Stimulated activated CD8-positive, alpha-beta memory T cell treated with anti-CD3 and anti-CD28 coated beads, Interleukin-4, amount 100 ng/mL, for 1 hour (primary cell): Measurements from ENCODE around the gene B3GAT2.

ENCODE experiments used
- DNase-seq, 2 donors: peaks; one replicate each; pipeline ENCODE4 v3.0.0-alpha.2; 2020; ENCODE audit warnings: low read depth in 2 of 2, low spot score in 1 of 2

B3GAT2 gene

DNA sequence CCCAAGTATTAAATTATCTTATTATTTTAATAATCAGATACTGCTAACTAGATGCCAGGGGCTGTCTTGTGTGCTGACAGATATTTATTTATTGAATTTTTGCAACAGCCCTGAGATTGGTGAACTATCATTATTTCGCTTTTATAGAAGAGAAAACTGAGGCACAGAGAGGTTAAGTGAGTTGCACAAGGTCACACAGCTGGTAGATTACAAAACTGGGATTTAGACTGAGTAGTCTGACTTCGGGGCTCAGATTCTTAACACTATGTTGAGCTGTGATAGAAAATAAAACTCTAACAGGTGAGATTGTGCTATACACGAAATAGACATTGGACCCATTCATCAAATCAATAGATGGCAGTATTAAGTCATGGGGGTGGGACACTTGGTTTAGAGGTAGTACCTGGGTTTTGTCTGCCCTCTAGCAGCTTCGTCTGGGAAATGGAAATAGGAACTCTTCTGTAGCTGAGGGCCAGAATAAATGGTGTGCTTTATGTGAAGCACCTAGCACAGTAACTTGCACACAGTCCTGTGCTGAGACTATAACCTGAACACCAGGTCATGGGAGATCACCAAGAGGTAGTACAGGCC, 113.4 kb downstream of the B3GAT2 start:
- no peak for DNase-seq

DNA sequence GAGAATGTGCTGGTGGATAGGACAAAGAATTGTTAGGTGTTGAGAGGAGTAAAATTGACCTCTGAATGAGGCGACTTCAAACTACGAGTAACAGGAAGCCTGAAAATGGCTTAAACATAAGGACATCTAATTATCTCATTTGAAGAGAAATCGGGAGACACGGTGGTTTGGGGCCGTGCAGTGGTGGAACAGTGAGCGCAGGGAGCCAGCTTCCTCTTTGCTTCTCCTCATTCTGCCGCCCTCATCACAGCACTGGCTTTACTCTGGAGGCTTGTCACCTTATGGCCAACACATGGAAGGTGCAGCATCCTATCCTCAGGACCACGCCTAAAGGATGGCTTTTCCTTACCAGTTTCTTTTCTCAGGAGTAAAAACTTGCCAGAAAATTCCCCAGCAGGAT, 114.3 kb downstream of the B3GAT2 start:
- DNase-seq = no peak

DNA sequence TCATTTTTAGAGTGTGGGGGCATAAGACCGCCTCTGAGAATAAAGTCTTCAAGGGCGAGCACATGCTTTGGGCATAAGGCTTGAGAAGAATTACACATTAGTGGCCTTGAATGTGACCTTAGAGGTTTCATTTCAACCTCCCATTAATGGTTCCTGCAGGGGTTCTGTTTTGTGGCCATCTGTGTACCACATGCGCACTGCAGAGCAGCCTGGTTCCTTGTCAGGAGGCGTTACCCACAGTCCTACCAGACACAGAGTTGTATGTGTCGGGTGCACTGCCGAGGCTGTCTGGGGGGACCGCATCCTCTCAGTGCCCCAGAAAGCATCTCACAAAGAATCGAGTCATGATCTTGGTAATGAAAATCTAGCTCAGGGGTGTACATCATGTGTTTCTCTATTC, 115.7 kb downstream of the B3GAT2 start:
- no peak for DNase-seq

DNA sequence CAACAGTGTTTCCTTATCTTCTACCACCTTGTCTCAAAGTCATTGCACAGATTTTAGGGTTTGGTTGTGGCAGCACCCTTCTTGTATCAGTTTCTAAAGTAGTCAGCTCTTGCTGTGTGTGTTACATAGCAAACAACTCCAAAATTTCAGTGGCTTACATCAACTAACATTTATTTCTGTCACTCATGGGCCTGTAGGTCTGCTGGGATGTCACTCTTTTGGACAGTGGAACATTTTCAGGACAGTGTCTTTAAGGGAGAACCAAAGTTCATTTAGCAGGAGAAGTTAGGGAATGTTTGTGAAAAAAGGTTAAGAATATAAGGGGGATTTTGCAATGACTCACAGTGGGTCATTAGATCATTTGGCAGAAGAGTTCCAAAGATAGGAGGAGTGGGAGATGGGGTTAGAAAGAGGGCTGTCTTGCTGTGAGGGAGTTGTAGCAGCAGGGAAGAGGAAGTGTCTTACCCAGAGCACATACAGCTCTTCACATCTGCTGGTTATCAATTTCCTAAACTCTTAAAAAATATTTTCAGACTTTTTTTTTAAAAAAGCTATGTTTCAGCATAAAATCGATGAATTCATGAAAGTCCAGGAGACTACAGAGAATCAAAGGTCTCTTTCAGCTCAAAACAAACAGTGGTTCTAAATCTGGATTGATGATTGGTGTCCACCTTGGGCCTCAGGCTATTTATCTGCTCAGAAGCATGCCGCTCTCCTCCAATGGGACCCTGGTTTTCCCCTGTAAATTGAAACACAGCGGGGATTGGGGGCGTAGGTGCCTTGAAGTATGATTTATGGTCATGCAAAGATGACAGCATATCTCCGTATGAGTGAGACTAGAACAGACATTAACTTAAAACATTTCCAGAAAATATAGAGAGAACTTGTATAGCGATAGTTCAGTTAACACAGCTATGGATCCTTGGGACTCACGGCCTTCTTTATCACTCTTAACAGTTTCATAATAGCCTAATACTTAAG, 117.3 kb downstream of the B3GAT2 start:
- DNase-seq = no peak

DNA sequence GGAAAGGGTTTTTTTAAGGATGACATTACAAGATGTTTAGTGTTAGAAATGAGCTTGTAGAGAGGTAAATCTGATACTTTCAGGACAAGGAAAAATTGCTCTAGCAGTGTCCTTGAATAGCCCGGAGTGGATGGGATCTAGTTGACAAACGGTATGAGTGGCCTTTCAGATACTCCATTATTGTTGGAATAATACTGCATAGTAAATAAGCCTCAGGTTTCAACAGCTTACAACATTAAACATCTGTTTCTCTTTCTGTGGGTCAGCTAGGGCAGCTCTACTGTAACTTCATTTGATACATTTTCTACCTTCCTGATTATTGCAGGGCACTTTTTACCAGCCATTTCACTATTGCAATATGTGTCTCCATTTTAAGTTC, 118.0 kb downstream of the B3GAT2 start:
- no peak for DNase-seq

DNA sequence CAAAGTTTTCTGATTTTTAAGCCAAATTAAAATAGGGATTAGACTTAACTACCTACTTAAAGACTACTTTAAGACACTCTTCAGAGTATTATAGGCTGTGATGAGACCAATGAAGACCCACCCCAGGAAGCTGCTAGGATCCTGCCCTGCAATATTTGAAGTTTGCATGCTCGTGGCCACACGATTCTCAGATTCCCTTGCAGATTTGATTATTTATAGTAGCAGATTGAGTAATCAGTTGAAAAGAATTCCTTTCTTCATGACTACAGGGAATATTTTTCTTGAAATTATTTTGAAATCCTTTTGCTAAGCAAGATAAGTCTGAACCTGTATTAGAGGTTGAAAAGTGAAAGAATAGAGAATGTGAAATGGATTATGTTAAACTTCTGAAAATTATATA, 122.3 kb downstream of the B3GAT2 start:
- DNase-seq = no peak

DNA sequence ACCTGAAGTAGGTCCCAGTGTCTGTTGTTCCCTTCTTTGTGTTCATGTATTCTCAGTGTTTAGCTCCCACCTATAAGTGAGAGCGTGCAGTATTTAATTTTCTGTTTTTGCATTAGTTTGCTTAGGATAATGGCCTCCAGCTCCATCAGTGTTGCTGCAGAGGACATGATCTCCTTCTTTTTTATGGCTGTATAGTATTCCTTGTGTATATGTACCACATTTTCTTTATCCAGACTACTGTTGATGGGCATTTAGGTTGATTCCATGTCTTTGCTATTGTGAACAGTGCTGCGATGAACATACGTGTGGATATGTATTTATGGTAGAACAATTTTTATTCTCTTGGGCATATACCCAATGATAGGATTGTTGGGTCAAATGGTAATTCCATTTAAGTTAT, 125.4 kb downstream of the B3GAT2 start:
- no peak for DNase-seq

DNA sequence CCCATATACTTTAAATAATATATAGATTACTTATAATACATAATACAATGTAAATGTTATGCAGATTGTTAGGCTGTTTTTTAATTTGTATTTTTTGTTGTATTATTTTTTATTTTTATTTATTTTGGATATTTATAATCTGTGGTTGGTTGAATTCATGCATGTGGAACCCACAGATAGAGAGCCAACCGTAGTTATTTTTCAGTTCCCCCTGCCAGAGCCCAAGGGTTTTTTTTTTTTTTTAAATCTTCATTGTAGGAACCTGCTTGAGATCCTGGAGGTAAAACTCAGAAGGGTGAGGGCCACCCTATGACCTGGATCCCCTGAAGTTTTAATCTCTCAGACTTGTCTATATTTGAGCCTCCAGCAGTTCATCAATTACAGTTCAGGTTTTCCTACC, 133.2 kb downstream of the B3GAT2 start:
- no peak for DNase-seq

DNA sequence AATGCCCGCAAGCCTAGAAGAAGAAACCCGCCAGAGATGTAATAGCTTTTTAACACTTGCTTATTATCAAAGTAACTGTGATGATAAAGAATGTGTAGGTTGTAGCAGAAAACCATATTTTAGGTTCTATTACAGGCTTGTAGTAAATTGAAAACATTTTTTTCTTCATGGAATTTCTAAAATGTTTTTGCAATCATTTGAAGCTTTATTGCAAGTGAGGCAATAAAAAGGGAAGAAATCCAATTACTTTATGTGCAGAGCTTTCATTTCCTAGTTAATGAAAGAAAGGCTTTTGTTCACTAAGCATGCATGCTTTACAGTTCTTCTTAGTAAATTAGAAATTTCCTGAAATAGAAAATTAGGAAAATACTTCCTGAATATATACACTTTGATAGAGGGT, 135.1 kb downstream of the B3GAT2 start:
- DNase-seq = no peak

DNA sequence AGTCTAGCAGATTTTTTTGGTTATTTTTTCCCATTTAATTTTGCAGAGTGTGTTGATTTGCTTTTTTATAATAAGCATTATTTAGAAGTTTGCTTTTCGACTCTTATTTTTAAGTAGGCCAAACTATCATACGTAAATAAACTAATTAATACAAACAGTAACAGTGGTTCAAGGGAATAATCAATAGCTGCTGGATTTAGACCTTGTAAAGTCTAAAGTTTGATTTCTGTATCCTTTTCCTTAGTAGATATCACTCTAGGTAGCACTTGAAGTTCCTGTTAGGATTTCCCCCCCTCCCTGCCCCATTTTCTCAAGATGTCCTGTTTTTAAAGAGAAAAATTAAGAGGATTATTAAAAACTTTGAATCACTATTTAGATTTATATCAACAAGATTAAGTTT, 136.1 kb downstream of the B3GAT2 start:
- DNase-seq = no peak

DNA sequence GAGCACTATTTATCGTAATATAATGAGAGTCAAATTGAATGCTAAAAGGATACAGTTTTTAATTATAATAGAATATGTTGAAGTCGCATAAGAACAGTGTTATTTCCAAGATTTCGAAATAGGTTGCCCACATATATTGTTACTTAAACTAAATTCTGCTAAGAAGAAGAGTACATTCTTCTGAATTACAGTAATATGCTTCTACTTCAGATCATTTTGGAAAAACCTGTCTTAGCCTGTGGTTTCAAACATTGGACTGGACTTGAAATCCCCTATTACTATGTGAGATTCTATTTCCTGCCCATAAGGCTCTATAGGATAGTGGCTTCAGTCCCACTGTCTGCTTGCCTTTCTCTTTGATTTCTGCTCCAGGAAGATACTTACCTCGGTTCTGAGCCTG, 137.2 kb downstream of the B3GAT2 start:
- no peak for DNase-seq

DNA sequence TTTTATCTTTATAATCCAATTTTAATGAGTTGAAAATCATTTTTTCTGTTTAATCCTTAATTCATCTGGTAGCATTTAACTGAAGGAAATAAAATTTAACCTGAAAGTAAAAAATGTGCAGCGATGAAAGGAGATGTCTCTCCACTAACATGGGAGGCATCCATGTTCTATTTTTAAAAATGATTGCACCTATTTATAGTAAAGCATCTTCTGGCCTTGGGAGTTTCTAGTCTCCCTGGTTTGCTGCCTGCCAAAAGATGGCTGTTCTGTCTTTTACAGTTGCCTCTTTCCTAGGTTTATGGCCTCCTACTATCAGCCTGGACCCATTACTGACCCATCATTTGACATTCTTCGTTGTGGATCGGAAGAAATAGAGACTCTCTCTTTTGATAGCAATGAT, 143.0 kb downstream of the B3GAT2 start:
- no peak for DNase-seq

DNA sequence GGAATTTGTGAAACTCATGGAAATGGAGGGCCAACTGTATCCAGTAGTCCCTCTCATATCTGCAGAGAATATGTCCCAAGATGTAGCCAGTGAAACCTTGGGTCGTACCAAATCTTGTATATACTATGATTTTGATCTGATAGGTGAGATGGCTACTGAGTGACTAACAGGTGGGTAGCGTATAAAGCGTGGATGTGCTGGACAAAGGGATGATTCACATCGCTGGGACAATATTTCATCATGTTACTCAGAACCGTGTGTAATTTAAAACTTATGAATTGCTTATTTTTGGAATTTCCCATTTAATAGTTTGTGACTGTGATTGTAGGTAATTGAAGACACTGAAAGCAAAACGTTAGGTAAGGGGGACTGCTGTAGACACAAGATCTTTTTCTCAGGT, 145.1 kb downstream of the B3GAT2 start:
- no peak for DNase-seq
